MG63 (cell line): ENCODE measurements around the gene TMEM59L. TPM values are rescaled to one million over a fixed set of nuclear protein-coding genes. Genes with fewer than 3 reads are reported as not detected.

Experiments
- DNase-seq: peaks from one replicate; pipeline ENCODE4 v3.0.0-alpha.2; 2020
- H3K27me3 ChIP-seq: fragments of 250-450 bp; sonication (Bioruptor Pico); 2 replicates; pipeline ENCODE4 v1.5.1; 2020; ENCODE audit warnings: mild to moderate bottlenecking, moderate library complexity
- H3K36me3 ChIP-seq: fragments of 250-450 bp; sonication (Bioruptor Pico); 2 replicates; pipeline ENCODE4 v1.5.1; 2020; ENCODE audit warnings: mild to moderate bottlenecking, moderate library complexity
- H3K4me3 ChIP-seq: fragments of 250-450 bp; sonication (Bioruptor Pico); 2 replicates; pipeline ENCODE4 v1.5.1; 2020; ENCODE audit warnings: mild to moderate bottlenecking, moderate library complexity
- H3K9me3 ChIP-seq: fragments of 250-450 bp; sonication (Bioruptor Pico); 2 replicates; pipeline ENCODE4 v1.5.1; 2020; ENCODE audit warnings: mild to moderate bottlenecking, moderate library complexity
- total RNA-seq: library from RNA; depleted of rRNA; stranded (reverse); fragments of >200 nt; shearing (Covaris generic); gene quantifications from 2 replicates; pipeline ENCODE4 v1.2.3, GENCODE V29; 2014; ENCODE audit warnings: low replicate concordance

TMEM59L gene
- total RNA-seq, 1 experiment from 2014 or later = 0.36 TPM

- H3K36me3 ChIP-seq = no peaks in the 10 kb centered on the region
- no peak overlapping the region for H3K4me3 ChIP-seq
- no peaks in the 10 kb centered on the region for H3K9me3 ChIP-seq
- peaks cover 23% of the 10 kb centered on the region for H3K27me3 ChIP-seq
- no peak for DNase-seq
These were observed 7.9 kb upstream of the TMEM59L start for GRCh38 chr19:18604820-18605159.

- H3K27me3 ChIP-seq = peaks cover 27% of the 10 kb centered on the region
- DNase-seq = no peak
- H3K4me3 ChIP-seq = no peak overlapping the region
These were observed 7.5 kb upstream of the TMEM59L start for GRCh38 chr19:18605196-18605545.

GRCh38 chr19:18605546-18606280, 7.0 kb upstream of the TMEM59L start:
- Histone ChIP-seq H3K9me3 (no peaks in the 10 kb centered on the region), H3K27me3 (peaks cover 30% of the 10 kb centered on the region), H3K36me3 (no peaks in the 10 kb centered on the region), H3K4me3 (peak overlapping the region; percentile 22; the same call in 1 of the 2 replicates)
- DNase-seq = no peak

More at GRCh38 chr19:18605196-18605545, 7.5 kb upstream of the TMEM59L start:
- no peaks in the 10 kb centered on the region for H3K36me3 ChIP-seq
- no peaks in the 10 kb centered on the region for H3K9me3 ChIP-seq

- Histone ChIP-seq H3K9me3 (no peaks in the 10 kb centered on the region), H3K4me3 (peak within 1 kb of the TSS; percentile 31)
- DNase-seq = no peak
These were observed 6.1 kb upstream of the TMEM59L start, which contains the start of gene CRLF1 for GRCh38 chr19:18606281-18607225. CRLF1 (minus strand) TSS chr19:18606799; CDS start chr19:18606656, 143 bp downstream.

GRCh38 chr19:18607226-18608101, 5.2 kb upstream of the TMEM59L start:
- Histone ChIP-seq H3K9me3 (no peaks in the 10 kb centered on the region), H3K4me3 (peak overlapping the region; percentile 31), H3K27me3 (peaks cover 45% of the 10 kb centered on the region), H3K36me3 (no peaks in the 10 kb centered on the region)
- DNase-seq = no peak

More at GRCh38 chr19:18606281-18607225, 6.1 kb upstream of the TMEM59L start, which contains the start of gene CRLF1:
- H3K36me3 ChIP-seq = no peaks in the 10 kb centered on the region
- H3K27me3 ChIP-seq = peaks cover 36% of the 10 kb centered on the region

GRCh38 chr19:18608102-18608804, 4.4 kb upstream of the TMEM59L start:
- Histone ChIP-seq H3K4me3 (no peak overlapping the region), H3K27me3 (peaks cover 53% of the 10 kb centered on the region), H3K9me3 (no peaks in the 10 kb centered on the region), H3K36me3 (no peaks in the 10 kb centered on the region)
- no peak for DNase-seq

GRCh38 chr19:18608805-18609716, 3.6 kb upstream of the TMEM59L start:
- Histone ChIP-seq H3K36me3 (no peaks in the 10 kb centered on the region), H3K4me3 (no peak overlapping the region), H3K9me3 (no peaks in the 10 kb centered on the region), H3K27me3 (peaks cover 57% of the 10 kb centered on the region)
- DNase-seq = no peak

- Histone ChIP-seq H3K4me3 (no peak overlapping the region), H3K27me3 (peaks cover 57% of the 10 kb centered on the region), H3K36me3 (no peaks in the 10 kb centered on the region), H3K9me3 (no peaks in the 10 kb centered on the region)
- no peak for DNase-seq
These were observed 3.0 kb upstream of the TMEM59L start for GRCh38 chr19:18609717-18610051.

GRCh38 chr19:18610245-18610555, 2.5 kb upstream of the TMEM59L start:
- Histone ChIP-seq H3K36me3 (no peaks in the 10 kb centered on the region), H3K9me3 (no peaks in the 10 kb centered on the region), H3K27me3 (peaks cover 55% of the 10 kb centered on the region), H3K4me3 (no peak overlapping the region)
- DNase-seq = no peak

GRCh38 chr19:18610556-18611326, 1.9 kb upstream of the TMEM59L start:
- Histone ChIP-seq H3K9me3 (no peaks in the 10 kb centered on the region), H3K36me3 (no peaks in the 10 kb centered on the region), H3K4me3 (no peak overlapping the region), H3K27me3 (peaks cover 52% of the 10 kb centered on the region)
- DNase-seq = no peak

GRCh38 chr19:18611327-18612050, 1.2 kb upstream of the TMEM59L start:
- Histone ChIP-seq H3K4me3 (no peak overlapping the region), H3K27me3 (peaks cover 49% of the 10 kb centered on the region), H3K9me3 (no peaks in the 10 kb centered on the region), H3K36me3 (no peaks in the 10 kb centered on the region)
- no peak for DNase-seq

- peaks cover 48% of the 10 kb centered on the region for H3K27me3 ChIP-seq
- no peak for DNase-seq
- H3K36me3 ChIP-seq = no peaks in the 10 kb centered on the region
- peak overlapping the region; percentile 24 for H3K4me3 ChIP-seq
- no peaks in the 10 kb centered on the region for H3K9me3 ChIP-seq
These were observed 459 bp upstream of the TMEM59L start for GRCh38 chr19:18612051-18612771.

GRCh38 chr19:18613589-18614234, 1.0 kb downstream of the TMEM59L start:
- H3K9me3 ChIP-seq = no peaks in the 10 kb centered on the region

More at GRCh38 chr19:18613589-18614234, 1.0 kb downstream of the TMEM59L start:
- no peak overlapping the region for H3K4me3 ChIP-seq
- no peak for DNase-seq
- peaks cover 36% of the 10 kb centered on the region for H3K27me3 ChIP-seq
- no peaks in the 10 kb centered on the region for H3K36me3 ChIP-seq
